Muscle of back (tissue), 11 donors: ENCODE measurements around the gene OXT. TPM values are rescaled to one million over a fixed set of nuclear protein-coding genes. Genes with fewer than 3 reads are reported as not detected.

Source experiments
- DNase-seq, 3 donors: peaks; one replicate each; pipeline versions ENCODE4 v3.0.0 to v3.0.0-alpha.2; 2013
- polyA plus RNA-seq, 10 donors: library from polyadenylated mRNA; unstranded; fragments of 120-200 nt; gene quantifications; one replicate each; pipeline ENCODE4 v1.2.1, GENCODE V29; 2013; ENCODE audit not compliant: insufficient read length in 10 of 10

OXT gene
- polyA plus RNA-seq, 10 donors: 0.35 to 1.3 (median 0.74) TPM; not detected in 3

DNA sequence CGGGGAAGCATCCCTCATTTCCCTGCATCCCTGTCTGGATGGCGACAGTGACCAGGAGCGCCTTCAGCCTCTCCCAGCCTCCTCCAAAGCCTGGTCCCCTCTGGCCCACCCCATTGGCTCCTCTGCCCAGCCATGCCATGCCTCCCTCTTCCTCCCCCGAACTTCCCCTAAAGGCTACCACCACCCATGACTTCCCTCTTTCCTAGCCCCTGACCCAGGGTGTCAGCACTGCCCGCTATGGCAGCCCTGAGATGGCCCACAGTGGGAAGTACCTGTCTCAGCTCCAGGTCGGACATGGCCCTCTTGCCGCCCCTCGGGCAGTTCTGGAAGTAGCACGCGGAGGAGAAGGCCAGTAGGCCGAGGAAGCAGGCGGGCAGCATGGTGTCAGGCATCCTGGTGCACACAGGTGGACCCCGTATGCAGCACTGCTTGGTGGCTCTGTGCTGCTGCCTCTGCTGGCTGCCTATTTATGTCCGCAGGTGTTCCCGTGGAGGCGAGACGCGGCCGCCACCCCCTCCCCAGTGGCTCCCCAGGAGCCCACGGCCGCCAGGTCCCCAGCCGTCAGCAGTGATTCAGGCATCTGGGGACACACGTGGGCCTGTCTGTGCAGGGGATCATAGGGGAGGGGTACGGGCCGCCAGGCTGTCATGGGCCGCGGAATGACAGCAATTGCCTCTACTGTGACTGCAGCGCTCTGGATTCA is 13.0 kb downstream of the OXT start, which contains the start of gene AVP:
Gene AVP (minus strand): TSS at position 442 of the 703 bp plus-strand sequence. CDS start 50 bp downstream, at position 392.
- no peak for DNase-seq

- no peak for DNase-seq
Observed at GRCh38 chr20:3084986-3085360, 13.6 kb downstream of the OXT start.

- DNase-seq: no peak
Observed at GRCh38 chr20:3085571-3086072, 14.2 kb downstream of the OXT start.

- no peak for DNase-seq
Observed at GRCh38 chr20:3088031-3088430, 16.6 kb downstream of the OXT start.

DNA sequence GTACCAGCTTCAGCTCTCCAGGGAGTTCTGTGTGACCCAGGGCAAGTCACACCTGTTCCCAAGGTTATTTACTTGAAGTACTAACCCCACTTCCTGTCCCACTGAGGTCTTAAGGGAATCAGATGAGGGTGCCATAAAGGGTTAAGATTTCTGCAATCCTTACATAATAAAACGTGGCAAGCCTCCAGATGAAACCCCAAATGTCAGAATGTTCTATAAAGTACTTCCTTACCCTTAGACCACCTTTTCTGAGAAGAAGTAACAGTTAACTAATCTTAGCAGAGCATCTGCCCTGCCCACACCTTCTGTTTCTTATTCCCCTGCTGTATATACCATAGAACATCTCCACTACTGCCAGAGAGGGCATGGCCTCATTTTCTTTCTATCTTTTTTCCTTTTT is 19.1 kb downstream of the OXT start:
- no peak for DNase-seq

DNA sequence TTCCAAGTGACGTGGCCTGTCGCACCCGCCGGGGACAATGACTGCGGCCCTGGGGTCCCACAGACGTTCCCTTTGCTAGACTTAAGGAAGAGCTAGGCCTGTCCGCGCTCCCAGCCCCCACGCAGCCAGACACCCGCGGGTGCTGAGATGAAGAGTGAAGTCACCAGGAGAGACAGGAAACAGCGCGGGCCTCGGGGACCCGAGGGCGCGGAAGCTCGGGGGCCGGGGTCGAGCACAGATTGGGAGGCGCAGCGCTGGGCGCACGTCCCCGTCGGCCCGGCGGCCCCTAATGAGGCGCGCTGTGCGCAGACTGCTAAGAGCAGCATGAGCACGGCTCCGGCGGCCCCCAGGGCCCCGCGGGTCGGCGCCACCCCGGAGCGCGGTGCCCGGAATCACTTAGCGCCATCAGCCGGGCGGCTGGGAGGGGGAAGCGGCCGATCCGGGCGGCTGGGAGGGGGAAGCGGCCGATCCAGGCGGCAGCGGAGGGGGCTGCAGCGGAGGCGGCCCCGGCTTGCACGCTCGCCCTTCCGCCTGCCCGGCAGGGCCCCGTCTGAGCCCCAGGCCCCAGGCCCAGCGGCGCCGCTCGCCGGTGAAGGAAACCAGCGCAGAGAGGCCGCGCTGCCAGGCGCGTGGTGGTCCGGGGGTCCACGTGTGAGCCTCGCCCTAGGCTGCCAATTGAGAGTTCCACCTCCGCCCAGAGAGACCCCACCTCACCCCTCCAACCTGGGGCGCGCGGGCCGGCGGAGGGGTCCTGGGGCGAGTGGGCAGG is 21.4 kb downstream of the OXT start:
- peak; percentile 9 to 84 (median 52) for DNase-seq

- DNase-seq: no peak
Observed at GRCh38 chr20:3093861-3094361, 22.5 kb downstream of the OXT start.

GRCh38 chr20:3094848-3095629 is 23.6 kb downstream of the OXT start:
- DNase-seq: no peak

GRCh38 chr20:3100480-3100879 is 29.1 kb downstream of the OXT start:
- no peak for DNase-seq

GRCh38 chr20:3101251-3101650 is 29.8 kb downstream of the OXT start:
- DNase-seq: no peak

DNA sequence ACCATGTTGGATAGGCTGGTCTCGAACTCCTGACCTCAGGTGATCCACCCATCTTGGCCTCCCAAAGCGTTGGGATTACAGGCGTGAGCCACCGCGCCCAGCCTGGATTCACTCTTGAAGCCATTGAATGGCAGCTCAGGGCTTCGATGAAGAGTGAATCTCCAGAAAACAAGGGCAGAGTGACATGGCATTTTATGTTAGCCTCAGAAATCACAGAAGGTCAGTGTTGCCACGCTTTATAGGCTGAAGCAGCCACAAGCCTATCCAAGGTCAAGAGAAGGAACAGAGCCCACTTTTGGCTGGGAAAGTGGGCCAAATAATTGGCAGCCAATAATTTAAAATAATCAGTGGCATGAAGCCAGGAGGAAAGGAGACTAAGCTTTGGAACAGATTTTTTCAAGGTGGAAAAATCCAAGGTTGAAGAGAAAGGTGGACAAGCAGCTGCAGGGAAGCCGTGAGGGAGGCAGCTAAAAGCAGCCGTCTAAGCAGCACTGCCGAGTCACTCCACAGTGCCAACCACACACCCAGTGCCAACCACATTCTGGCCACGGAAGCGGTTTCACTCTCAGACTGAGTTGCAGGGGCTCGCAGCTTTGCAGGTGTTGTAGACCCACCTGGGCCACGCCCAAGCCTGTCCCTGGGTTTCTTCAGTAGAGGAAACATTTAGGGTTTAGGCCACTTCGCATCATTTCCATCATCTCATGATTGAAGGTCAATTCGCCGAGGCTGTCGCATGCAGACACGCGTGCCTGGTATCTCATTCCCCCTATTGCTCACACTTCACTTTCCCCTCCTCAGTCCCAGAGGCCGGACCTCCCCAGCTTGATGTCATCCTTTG is 30.5 kb downstream of the OXT start:
- no peak for DNase-seq

- DNase-seq: no peak
Observed at GRCh38 chr20:3102575-3103368, 31.4 kb downstream of the OXT start.

DNA sequence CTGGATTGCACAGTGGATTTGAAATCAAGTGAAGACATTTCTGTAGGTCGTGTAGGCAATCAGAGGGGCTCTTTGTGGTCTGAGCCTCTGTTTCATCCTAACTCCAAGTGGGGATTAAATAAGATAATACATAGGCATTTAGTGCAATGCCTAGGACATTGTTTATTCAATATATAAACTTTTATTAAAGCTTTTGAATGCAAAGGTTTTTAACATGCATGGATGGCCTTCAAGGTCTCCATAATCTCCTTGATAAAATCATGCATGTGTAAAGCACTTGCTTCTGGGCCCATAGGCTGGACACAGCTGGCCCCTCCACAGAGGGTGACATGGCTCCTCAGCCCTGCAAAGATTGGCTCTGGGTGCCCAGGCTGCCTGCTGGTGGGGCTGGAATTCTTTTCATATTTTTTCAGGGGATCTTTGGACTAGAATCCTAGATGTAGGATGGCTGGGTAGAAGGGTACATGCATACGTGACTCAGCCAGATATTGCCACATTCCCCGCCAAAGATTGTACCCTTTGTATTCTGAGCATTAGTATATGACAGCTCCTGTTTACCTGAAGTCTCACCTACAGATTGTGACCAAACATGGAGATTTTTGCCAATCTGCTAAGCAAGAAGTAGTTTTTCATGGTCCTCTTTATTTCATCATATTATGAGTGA is 32.1 kb downstream of the OXT start:
- no peak for DNase-seq

DNA sequence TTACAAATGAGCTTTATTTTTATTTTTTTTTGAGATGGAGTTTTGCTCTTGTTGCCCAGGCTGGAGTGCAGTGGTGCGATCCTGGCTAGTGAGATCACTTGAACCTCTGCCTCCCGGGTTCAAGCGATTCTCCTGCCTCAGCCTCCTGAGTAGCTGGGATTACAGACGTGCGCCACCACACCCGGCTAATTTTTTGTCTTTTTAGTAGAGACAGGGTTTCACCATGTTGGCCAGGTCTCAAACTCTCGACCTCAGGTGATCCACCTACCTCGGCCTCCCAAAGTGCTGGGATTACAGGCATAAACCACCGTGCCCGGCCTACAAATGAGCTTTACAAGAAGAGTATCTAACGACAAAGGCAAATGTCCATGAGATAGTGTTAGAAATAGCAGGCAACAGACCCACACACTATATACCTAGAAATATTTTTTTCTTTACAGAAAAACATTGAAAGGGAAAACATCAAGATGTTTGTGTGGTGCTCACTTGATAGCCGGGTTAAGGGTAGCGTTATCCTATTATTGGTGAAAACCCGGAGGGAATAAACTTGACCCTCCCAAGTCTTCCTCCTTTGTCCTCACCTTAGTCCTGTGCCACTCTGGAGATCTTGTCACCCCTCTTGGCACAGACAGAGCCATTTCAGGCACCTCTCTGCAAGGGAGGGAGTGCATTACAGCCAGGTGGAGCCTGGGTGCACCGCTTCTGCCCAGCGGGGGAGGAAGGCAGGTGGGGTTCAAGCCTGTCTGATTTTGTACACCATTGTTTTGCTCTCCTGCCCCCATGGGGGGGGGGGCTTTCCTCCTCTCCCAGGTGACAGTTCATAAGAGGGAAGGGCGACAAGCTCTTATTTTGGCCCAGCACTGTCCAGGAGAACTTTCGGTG is 34.1 kb downstream of the OXT start:
- DNase-seq: no peak

- no peak for DNase-seq
Observed at GRCh38 chr20:3106185-3106584, 34.8 kb downstream of the OXT start.

DNA sequence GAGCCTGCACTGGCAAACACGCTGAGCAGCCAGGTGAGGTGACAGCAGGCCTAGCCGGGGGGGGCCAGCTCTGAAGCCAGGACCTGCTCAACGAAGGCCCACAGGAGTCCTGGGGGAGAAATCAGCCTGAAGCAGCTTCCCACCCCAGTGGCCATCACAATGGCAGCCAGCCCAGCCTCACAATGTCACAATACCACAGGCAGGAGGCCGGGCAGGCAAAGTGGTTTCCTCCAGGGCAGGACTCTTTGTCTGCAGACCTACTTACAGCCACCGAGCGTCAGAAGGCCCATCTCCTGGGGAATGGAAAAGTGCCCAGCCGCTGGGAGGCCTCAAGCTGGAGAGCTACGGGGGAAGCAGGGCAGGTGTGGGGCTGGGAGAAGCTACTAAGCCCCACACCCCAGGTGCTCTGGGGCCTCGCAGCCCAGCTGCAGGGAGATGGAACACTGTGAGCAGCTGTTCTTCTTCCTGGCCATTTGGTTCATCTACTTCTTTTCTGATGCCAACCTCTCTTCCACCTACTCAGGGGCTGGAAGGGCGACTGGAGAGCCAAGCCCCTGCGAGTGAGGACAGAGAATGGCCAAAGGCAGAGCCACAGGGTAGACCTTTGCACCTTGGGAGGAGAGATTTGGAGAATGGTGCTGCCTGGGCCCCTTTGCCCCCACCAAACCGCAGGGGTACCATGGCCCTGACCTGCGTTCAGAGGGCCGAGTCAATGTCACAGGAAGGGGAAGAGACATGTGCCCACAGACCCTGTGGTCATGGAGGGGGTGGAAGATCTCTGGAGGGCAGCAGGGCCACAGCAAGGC is 35.4 kb downstream of the OXT start:
- DNase-seq: no peak

DNA sequence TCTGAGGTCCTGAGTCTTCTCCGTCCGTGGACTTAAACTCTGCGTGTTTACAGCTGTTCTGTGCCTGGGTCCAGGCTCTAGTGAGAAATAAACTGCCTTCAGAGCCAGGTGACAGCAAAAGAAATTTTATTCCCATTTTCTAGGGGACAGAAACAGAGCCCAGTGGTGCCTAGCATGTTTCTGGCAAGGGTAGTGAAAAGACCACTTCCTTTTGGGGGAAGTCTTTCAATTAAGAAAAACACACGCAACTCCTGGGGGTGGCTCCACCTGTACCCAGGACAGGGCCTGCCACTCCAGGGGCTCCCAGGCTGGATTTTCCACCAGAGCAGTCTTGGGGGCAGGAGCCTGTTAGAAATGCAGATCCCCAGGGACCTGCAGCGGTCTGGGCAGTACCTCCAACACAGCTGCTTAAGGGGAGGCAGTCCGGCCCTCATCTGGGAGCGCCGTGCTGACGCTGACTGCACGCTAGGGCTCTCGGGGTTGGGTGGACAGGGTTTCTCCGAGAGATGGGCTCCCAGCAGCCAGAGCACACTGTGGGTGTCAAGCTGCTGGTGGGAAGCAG is 36.1 kb downstream of the OXT start:
- DNase-seq: no peak
